HG03139 (cell line): ENCODE data around the gene ALDH3B2.
A peak's percentile ranks its signal among the peaks of the same experiment; 100 is the strongest.
"Not testable (repeated sequence)": the region's sequence is repeated elsewhere in the genome, so short reads cannot be mapped to it uniquely, and the experiment has no call there.

Experiments
- ATAC-seq: cut with Tn5 transposase; IDR thresholded peaks from one replicate; pipeline ENCODE4 v1.9.1; 2021; ENCODE audit not compliant: unreplicated experiment

Gene ALDH3B2

GRCh38 chr11:67631411-67631810 lies 43.0 kb downstream of the ALDH3B2 start:
- no peak for ATAC-seq

GRCh38 chr11:67630943-67631331 lies 43.5 kb downstream of the ALDH3B2 start:
- ATAC-seq = no peak

- peak; percentile 55 for ATAC-seq
Measured at GRCh38 chr11:67630228-67630942, 44.0 kb downstream of the ALDH3B2 start.

- peak; percentile 40 for ATAC-seq
Measured at GRCh38 chr11:67629386-67630227, 44.8 kb downstream of the ALDH3B2 start, which contains the start of gene NUDT8. Gene NUDT8, minus strand, starts transcription at chr11:67629937. Its CDS starts 26 bp downstream, at chr11:67629911.

GRCh38 chr11:67628710-67629385 lies 45.6 kb downstream of the ALDH3B2 start:
- ATAC-seq = no peak

- no peak for ATAC-seq
Measured at GRCh38 chr11:67627812-67628624, 46.4 kb downstream of the ALDH3B2 start.

- ATAC-seq = no peak
Measured at GRCh38 chr11:67627441-67627811, 47.0 kb downstream of the ALDH3B2 start.

- no peak for ATAC-seq
Measured at GRCh38 chr11:67626970-67627369, 47.5 kb downstream of the ALDH3B2 start.

GRCh38 chr11:67626131-67626833 lies 48.1 kb downstream of the ALDH3B2 start:
- ATAC-seq = not testable (repeated sequence)

GRCh38 chr11:67623795-67624194 lies 50.6 kb downstream of the ALDH3B2 start:
- ATAC-seq = not testable (repeated sequence)

GRCh38 chr11:67622905-67623304 lies 51.5 kb downstream of the ALDH3B2 start:
- not testable (repeated sequence) for ATAC-seq

GRCh38 chr11:67621928-67622327 lies 52.5 kb downstream of the ALDH3B2 start:
- not testable (repeated sequence) for ATAC-seq

GRCh38 chr11:67620621-67621020 lies 53.8 kb downstream of the ALDH3B2 start:
- ATAC-seq = not testable (repeated sequence)

GRCh38 chr11:67619683-67620618 lies 54.5 kb downstream of the ALDH3B2 start:
- not testable (repeated sequence) for ATAC-seq

- ATAC-seq = not testable (repeated sequence)
Measured at GRCh38 chr11:67618901-67619659, 55.3 kb downstream of the ALDH3B2 start.

GRCh38 chr11:67617243-67617953 lies 57.0 kb downstream of the ALDH3B2 start:
- no peak for ATAC-seq

- ATAC-seq = no peak
Measured at GRCh38 chr11:67616431-67617242, 57.8 kb downstream of the ALDH3B2 start.
